NB4 (cell line): ENCODE data around the gene ARID2.

ENCODE experiments used
- CTCF ChIP-seq: IDR thresholded peaks from one replicate; pipeline ENCODE4 v1.5.1; 2012; ENCODE audit warnings: low read depth, low read length
- MAX ChIP-seq: IDR thresholded peaks from 2 replicates; pipeline ENCODE4 v1.6.1; 2011; ENCODE audit warnings: low read depth, low read length
- MYC ChIP-seq: IDR thresholded peaks from 2 replicates; pipeline ENCODE4 v1.6.1; 2011; ENCODE audit warnings: low read depth, low read length
- POLR2A ChIP-seq: IDR thresholded peaks from 2 replicates; pipeline ENCODE4 v1.6.1; 2011; ENCODE audit warnings: mild to moderate bottlenecking; ENCODE audit not compliant: insufficient read length; ENCODE audit errors: extremely low read depth

DNA sequence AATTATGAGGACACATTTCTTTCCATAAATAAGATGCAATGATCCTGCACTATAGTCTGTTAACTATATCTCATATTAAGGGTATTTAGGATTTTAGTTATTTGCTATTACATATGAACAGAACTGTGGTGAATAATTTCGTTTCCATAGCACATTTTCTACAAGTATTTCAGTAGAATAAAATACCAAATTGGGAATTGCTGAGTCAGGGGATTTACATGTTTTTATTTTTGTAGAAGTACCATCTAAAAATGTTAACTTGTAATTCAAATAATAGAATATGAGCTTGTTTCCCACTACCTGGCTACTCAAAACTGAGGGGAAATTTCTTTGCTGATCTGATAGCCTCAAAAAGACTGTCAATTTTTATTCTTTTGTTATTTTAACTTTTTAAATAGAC lies 136.8 kb downstream of the ARID2 start:
- TF ChIP-seq CTCF, result no peak
- no peak for TF ChIP-seq POLR2A
- TF ChIP-seq MYC, result no peak
- no peak for TF ChIP-seq MAX
